ENCODE measurements around the gene OLAH. TPM values are rescaled to one million over a fixed set of nuclear protein-coding genes. Genes with fewer than 3 reads are reported as not detected.
A peak's percentile ranks its signal among the peaks of the same experiment; 100 is the strongest.
"Not testable (repeated sequence)": the region's sequence is repeated elsewhere in the genome, so short reads cannot be mapped to it uniquely, and the experiment has no call there.

The OLAH gene
- 0.26 TPM for polyA plus RNA-seq (2012; ENCODE audit: low read depth, missing spikeins)

DNA sequence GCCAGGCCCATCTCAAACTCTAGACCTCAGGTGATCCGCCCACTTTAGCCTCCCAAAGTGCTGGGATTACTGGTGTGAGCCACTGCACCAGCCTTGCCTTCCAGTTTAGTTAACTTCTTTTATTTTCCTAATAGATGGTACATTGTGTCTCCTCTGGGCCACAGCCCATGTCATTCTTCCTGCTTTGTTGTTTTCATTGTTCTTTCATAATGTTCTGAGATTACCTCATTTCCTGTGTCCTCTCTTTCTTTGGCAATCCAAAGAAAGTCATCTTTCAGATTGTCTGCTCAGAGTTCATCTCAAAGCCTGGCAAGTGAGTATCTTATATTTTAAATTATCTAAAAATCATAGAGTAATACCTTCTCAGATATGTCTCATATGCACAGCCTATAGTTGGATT, at the start of gene OLAH:
Gene OLAH (plus strand): TSS at position 270 of the 400 bp plus-strand sequence. CDS start 3,346 bp downstream, outside the sequence.
- no peak for DNase-seq (ENCODE audit: insufficient read length, low spot score)
- no peak for TF ChIP-seq POU2F2 (IDR thresholded peaks at IDR 0.05; ENCODE audit: low read depth, low read length)
- no peak for TF ChIP-seq POLR2A (IDR thresholded peaks at IDR 0.05; ENCODE audit: low read depth, low read length)
- no peak for TF ChIP-seq POLR2AphosphoS5 (IDR thresholded peaks at IDR 0.05; ENCODE audit: low read depth, low read length)
- TF ChIP-seq SPI1 (IDR thresholded peaks at IDR 0.05; ENCODE audit: low read depth, low read length) = no peak
- no peak for TF ChIP-seq TAF1 (IDR thresholded peaks at IDR 0.05; ENCODE audit: low read depth, low read length)
- no peak for TF ChIP-seq PAX5 (IDR thresholded peaks at IDR 0.05; ENCODE audit: insufficient read depth, low read length, severe bottlenecking)
- FAIRE-seq = no peak

DNA sequence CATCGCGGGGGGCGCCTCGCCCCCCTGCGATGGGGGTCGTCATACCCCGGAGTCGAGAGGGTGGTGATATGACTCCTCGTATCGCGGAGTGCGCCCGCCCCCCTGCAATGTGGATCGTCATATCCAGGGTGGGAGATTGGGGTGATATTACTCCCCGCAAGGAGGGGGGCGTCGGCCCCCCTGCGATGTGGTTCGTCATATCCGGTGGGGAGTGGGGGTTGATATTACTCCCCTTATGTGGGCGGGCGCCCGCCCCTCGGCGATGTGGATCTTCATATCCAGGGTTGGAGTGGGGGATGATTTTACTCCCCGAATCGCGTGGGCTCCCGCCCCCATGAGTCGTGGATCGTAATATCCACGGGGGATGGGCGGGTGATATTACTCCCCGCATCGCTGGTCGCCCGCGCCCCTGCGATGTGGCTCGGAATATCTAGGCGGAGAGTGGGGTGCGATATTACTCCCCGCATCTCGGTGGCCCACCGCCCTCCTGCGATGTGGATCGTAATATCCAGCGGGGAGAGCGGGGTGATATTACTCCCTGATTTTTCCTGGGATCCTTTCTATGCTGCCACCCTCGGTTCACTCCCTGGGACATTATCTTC, 47.7 kb upstream of the OLAH start:
- no peak for FAIRE-seq
- DNase-seq (ENCODE audit: insufficient read length, low spot score) = no peak
- TF ChIP-seq SPI1 (IDR thresholded peaks at IDR 0.05; ENCODE audit: low read depth, low read length) = no peak
- no peak for TF ChIP-seq PAX5 (IDR thresholded peaks at IDR 0.05; ENCODE audit: insufficient read depth, low read length, severe bottlenecking)
- no peak for TF ChIP-seq POLR2AphosphoS5 (IDR thresholded peaks at IDR 0.05; ENCODE audit: low read depth, low read length)
- no peak for TF ChIP-seq TAF1 (IDR thresholded peaks at IDR 0.05; ENCODE audit: low read depth, low read length)
- TF ChIP-seq POU2F2 (IDR thresholded peaks at IDR 0.05; ENCODE audit: low read depth, low read length) = no peak
- no peak for TF ChIP-seq POLR2A (IDR thresholded peaks at IDR 0.05; ENCODE audit: low read depth, low read length)

DNA sequence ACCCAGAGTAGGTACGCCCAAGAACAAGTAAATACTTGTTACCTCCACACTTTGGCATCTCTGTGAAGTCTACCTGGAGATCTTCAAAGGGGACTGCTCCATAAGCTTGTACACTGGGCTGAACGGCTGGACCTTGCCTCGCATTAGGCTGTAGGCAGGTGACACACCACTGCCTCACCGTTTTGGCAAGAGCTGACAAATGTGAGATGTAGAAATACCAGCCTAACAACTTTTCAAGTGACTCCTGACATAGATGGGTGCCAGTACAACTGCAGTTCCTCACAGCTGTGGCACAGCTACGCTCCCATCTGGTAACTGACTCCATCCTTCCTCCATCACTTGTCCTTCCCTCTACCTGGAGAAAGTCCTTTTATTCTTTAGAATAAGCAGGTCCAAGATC, 30.2 kb upstream of the OLAH start:
- DNase-seq (ENCODE audit: insufficient read length, low spot score); FAIRE-seq: not testable (repeated sequence)

DNA sequence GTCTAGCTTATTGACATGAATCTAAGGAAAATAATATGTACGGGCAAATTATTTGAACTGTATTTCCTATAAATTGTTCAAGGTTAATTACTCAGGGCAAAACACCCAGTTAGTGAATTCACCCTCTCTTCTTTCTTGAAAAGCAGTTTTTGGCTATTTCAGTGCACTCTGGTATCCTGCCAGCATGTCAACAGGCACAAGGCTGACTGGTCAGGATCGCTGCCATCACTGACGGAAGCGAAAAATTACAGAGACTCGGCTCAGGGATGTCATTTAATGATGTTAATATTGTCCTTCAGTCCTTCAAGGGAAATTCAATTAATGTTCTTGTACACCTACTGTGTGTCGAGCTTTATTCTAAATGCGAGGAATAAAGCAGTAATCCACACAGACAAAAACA, 28.3 kb upstream of the OLAH start:
- TF ChIP-seq TAF1 (IDR thresholded peaks at IDR 0.05; ENCODE audit: low read depth, low read length) (no peak), SPI1 (IDR thresholded peaks at IDR 0.05; ENCODE audit: low read depth, low read length) (no peak), POLR2A (IDR thresholded peaks at IDR 0.05; ENCODE audit: low read depth, low read length) (no peak)
- FAIRE-seq = no peak
- no peak for DNase-seq (ENCODE audit: insufficient read length, low spot score)

DNA sequence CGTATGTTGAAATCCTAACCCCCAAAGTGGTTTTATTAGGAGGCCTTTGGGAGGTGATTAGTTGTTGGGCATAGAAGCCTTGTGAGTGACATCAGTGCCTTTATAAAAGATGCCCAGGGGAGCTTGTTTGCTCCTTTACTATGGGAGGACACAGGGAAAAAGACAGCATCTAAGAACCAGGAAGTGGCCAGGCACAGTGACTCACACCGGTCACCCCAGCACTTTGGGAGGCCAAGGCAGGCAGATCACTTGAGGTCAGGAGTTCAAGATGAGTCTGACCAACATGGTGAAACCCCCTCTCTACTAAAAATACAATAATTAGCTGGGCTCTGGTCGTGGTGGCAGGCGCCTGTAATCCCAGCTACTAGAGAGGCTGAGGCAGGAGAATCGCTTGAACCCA, 22.8 kb upstream of the OLAH start:
- not testable (repeated sequence) for DNase-seq (ENCODE audit: insufficient read length, low spot score); FAIRE-seq
- 0 out of 2 replicates have a peak, but pooled peaks have one; percentile 15 for TF ChIP-seq SPI1 (IDR thresholded peaks at IDR 0.05; ENCODE audit: low read depth, low read length)

DNA sequence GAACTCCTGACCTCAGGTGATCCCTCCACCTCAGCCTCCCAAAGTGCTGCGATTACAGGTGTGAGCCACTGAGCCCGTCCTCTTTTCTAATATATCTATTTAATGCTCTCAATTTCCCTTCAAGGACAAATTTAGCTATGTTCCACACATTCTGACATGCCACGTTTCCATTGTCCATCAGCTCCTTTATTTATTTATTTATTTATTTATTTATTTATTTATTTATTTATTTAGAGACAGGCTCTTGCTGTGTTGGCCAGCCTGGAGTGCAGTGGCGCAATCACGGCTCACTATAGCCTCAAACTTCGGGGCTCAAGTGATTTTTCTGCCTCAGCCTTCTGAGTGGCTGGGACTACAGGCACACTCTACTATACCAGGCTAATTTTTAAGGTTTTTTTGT, 20.7 kb upstream of the OLAH start:
- DNase-seq (ENCODE audit: insufficient read length, low spot score); FAIRE-seq: not testable (repeated sequence)

DNA sequence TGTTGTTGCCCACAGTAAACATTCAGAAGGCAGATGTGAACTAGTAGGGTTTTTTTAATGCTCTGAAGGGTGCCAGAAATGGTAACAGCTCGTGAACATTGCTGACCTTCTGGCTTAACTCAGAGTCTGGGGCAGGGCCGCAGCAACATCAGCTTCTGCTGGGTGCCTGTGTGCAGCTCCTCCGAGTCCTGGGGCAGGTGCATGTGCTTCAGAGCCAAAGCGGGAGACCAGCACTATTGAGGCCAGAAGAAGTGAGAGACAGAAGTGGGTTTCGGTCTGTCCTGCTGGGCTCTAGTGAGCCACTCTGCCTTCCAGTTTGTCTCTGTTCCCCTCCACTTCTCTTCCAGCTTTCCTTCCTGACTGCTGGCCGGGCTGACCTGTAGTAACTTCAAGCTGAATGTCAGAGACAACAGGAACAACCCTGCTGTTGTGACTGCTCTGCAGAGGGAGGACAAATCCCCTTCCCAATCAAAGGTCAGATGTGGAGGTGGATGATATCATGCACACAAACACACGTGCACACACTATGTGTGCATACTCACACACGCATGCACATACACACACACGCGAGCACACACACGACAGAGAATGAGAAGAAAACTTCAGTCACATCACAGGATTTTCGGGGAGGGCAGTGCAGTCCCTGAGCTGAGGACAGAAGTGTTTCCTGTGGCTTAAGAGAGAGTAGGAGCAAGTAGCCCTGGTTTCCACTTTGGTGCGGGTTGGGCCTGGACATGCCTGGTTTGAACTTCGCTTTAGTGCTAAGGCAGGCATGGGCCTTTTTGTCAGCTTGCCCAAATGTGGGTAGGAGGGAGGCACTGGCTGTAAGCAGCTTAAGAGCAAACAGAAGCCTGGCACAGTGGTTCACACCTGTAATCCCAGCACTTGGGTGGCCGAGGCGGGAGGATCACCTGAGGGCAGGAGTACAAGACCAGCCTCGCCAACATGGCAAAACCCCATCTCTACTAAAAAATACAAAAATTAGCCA, 19.4 kb upstream of the OLAH start:
- DNase-seq (ENCODE audit: insufficient read length, low spot score) = not testable (repeated sequence)
- FAIRE-seq = peak; percentile 90

DNA sequence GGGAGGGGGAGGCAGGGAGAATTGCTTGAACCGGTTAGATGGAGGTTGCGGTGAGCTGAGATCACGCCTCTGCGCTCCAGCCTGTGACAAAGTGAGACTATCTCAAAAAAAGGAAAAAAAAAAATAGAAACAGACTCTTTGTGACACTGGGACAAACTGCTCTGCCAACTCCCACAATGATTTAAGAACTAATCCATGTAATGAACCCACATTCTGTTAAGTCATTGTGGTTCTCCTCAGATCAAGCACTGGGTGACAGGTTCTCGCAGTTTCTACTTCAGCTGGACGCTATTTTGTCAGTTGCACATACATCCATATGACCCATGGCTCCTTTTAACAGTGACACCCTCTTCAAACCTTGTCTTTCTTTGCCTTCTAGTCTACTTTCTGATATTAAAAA, 18.7 kb upstream of the OLAH start:
- DNase-seq (ENCODE audit: insufficient read length, low spot score) = not testable (repeated sequence)
- FAIRE-seq = peak; percentile 77

DNA sequence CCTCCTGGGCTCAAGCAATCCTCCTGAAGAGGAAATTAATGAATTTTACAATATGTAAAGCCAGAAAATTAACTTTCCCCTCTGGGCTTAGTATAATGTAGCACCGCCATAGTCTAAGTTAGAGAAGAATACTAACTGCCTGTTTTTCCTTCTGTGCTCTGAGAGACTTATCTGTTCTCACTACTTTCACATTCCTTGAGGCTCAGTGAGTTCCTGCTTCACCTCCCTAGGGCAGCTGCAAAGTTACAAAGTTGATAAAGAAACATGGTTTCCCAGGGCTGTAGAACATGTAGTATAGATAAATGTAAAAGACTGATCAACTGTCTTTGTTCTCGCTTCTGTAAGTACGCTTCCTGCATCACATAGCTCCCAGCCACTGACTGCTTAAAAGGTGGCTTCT, 16.0 kb upstream of the OLAH start:
- DNase-seq (ENCODE audit: insufficient read length, low spot score) = no peak
- no peak for FAIRE-seq
- TF ChIP-seq POLR2A (IDR thresholded peaks at IDR 0.05; ENCODE audit: low read depth, low read length) (no peak), SPI1 (IDR thresholded peaks at IDR 0.05; ENCODE audit: low read depth, low read length) (no peak), POU2F2 (IDR thresholded peaks at IDR 0.05; ENCODE audit: low read depth, low read length) (no peak), POLR2AphosphoS5 (IDR thresholded peaks at IDR 0.05; ENCODE audit: low read depth, low read length) (no peak), TAF1 (IDR thresholded peaks at IDR 0.05; ENCODE audit: low read depth, low read length) (no peak), PAX5 (IDR thresholded peaks at IDR 0.05; ENCODE audit: insufficient read depth, low read length, severe bottlenecking) (no peak)

DNA sequence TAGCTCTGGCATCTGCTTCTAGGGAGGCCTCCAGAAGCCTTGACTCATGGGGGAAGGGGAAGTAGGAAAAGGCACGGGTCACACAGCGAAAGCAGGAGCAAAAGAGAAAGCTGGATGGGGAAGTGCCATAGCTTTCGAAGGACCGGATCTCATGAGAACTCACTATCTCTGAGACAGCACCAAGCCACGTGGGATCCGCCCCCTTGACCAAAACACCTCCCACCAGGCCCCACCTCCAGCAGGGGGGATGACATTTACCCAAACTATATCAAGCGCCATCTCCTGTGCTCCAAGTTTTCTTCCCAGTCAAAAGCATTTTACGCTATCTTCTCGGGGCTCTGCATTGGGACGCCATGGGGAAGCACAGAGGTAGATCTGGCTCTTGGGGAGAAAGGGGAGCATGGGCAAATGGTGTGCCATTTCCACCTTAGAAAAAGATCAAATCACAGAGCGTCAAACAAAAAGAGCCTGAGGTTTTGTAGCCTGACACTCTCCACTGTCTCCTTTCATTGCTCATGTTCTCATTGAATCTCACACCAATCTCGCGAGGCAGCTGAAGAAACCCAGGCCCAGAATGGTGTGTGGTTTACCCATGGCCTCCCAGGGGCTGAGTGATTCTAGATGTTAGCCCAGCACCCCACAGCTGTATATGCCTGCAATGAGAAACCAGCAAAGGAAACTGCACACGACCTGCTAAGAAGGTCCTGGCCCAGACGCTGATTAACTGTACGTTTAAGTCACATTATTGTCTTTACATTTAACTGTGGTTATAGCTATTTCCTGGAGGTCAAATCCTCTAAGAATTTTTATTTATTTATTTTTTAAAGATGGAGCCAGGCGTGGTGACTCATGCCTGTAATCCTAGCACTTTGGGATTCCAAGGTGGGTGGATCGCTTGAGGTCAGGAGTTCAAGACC, 8.1 kb upstream of the OLAH start:
- TF ChIP-seq POLR2A (IDR thresholded peaks at IDR 0.05; ENCODE audit: low read depth, low read length) (no peak), POU2F2 (IDR thresholded peaks at IDR 0.05; ENCODE audit: low read depth, low read length) (no peak), SPI1 (IDR thresholded peaks at IDR 0.05; ENCODE audit: low read depth, low read length) (no peak), PAX5 (IDR thresholded peaks at IDR 0.05; ENCODE audit: insufficient read depth, low read length, severe bottlenecking) (no peak), TAF1 (IDR thresholded peaks at IDR 0.05; ENCODE audit: low read depth, low read length) (no peak)
- no peak for DNase-seq (ENCODE audit: insufficient read length, low spot score)
- no peak for FAIRE-seq
